Esophagus (tissue), 2 donors: ENCODE results near the gene PAX8. TPM values are rescaled to one million over a fixed set of nuclear protein-coding genes. Genes with fewer than 3 reads are reported as not detected.

Experiments used
- H3K27ac ChIP-seq, 2 donors: one replicate each; pipeline ENCODE4 v1.5.1; 2013; ENCODE audit warnings: low read depth in 2 of 2, mild to moderate bottlenecking in 2 of 2, inconsistent platforms in 1 of 2, low read length in 1 of 2, moderate library complexity in 1 of 2
- H3K27me3 ChIP-seq, 2 donors: one replicate each; pipeline ENCODE4 v1.6.1; 2013; ENCODE audit warnings: low read length in 2 of 2, control low read depth in 1 of 2, mild to moderate bottlenecking in 1 of 2; ENCODE audit not compliant: insufficient read depth in 2 of 2, control insufficient read depth in 1 of 2
- H3K36me3 ChIP-seq, 2 donors: one replicate each; pipeline ENCODE4 v1.6.1; 2013; ENCODE audit warnings: low read length in 1 of 2; ENCODE audit not compliant: control insufficient read depth in 2 of 2, insufficient read depth in 2 of 2
- H3K4me1 ChIP-seq, 2 donors: one replicate each; pipeline ENCODE4 v1.6.1; 2013; ENCODE audit warnings: low read length in 1 of 2; ENCODE audit not compliant: control insufficient read depth in 2 of 2, insufficient read depth in 2 of 2
- H3K4me3 ChIP-seq, 2 donors: one replicate each; pipeline ENCODE4 v1.5.1; 2013; ENCODE audit warnings: low read length in 2 of 2, mild to moderate bottlenecking in 2 of 2, low read depth in 1 of 2, moderate library complexity in 1 of 2
- H3K9me3 ChIP-seq, 2 donors: one replicate each; pipeline ENCODE4 v1.6.1; 2013; ENCODE audit warnings: mild to moderate bottlenecking in 2 of 2, low read depth in 1 of 2, low read length in 1 of 2, moderate library complexity in 1 of 2; ENCODE audit not compliant: control insufficient read depth in 2 of 2, insufficient read depth in 1 of 2
- WGBS, 2 donors: extraction: QIAGEN DNeasy Blood & Tissue Kit; methylation state at CpG; one replicate each; pipeline ENCODE4 v1.1.7; 2013; 5-methylcytosine and 5-hydroxymethylcytosine counted together
- polyA plus RNA-seq, 2 donors: library from polyadenylated mRNA; stranded (reverse); fragments of 200-250 nt; gene quantifications; one replicate each; pipeline ENCODE4 v1.2.3, GENCODE V29; 2013
- donor health status: healthy with polysubstance abuse.
- donor health status: Bipolar disorder and iron deficiency.

The PAX8 gene
- polyA plus RNA-seq, 2 donors = 0.28 to 4.0 TPM

- Histone ChIP-seq H3K9me3 (no peaks in the 10 kb centered on the region), H3K36me3 (no peaks in the 10 kb centered on the region), H3K27me3 (no peaks in the 10 kb centered on the region), H3K4me1 (peaks cover 0 to 2% of the 10 kb centered on the region in 2 donors), H3K4me3 (no peak overlapping the region), H3K27ac (no peak overlapping the region)
- 89 to 92% methylated on average over 1 of the region's 1 CpG for WGBS, 2 donors
These were observed 51.4 kb downstream of the PAX8 start for GRCh38 chr2:113227290-113227689.

GRCh38 chr2:113226462-113226861 is 52.3 kb downstream of the PAX8 start:
- Histone ChIP-seq H3K27me3 (no peaks in the 10 kb centered on the region), H3K27ac (no peak overlapping the region), H3K36me3 (no peaks in the 10 kb centered on the region), H3K9me3 (no peaks in the 10 kb centered on the region), H3K4me3 (no peak overlapping the region), H3K4me1 (peaks cover 0 to 2% of the 10 kb centered on the region in 2 donors)
- WGBS, 2 donors = 66 to 86% methylated on average over 4 of the region's 4 CpGs

- Histone ChIP-seq H3K36me3 (no peaks in the 10 kb centered on the region), H3K27ac (no peak overlapping the region), H3K4me1 (peaks cover 0 to 2% of the 10 kb centered on the region in 2 donors), H3K9me3 (no peaks in the 10 kb centered on the region), H3K27me3 (no peaks in the 10 kb centered on the region), H3K4me3 (no peak overlapping the region)
- 53 to 55% methylated on average over 12 of the region's 12 CpGs for WGBS, 2 donors
These were observed 53.2 kb downstream of the PAX8 start for GRCh38 chr2:113225263-113226259.

GRCh38 chr2:113224647-113225236 is 54.0 kb downstream of the PAX8 start:
- H3K4me1 ChIP-seq = peaks cover 0 to 4% of the 10 kb centered on the region in 2 donors

GRCh38 chr2:113223813-113224212 is 54.9 kb downstream of the PAX8 start:
- no peak overlapping the region for H3K27ac ChIP-seq
- 92 to 94% methylated on average over 1 of the region's 1 CpG for WGBS, 2 donors
- H3K27me3 ChIP-seq = no peaks in the 10 kb centered on the region
- H3K4me3 ChIP-seq = no peak overlapping the region
- H3K9me3 ChIP-seq = no peaks in the 10 kb centered on the region
- H3K36me3 ChIP-seq = no peaks in the 10 kb centered on the region
- H3K4me1 ChIP-seq = peaks cover 0 to 6% of the 10 kb centered on the region in 2 donors

More at GRCh38 chr2:113224647-113225236, 54.0 kb downstream of the PAX8 start:
- no peaks in the 10 kb centered on the region for H3K27me3 ChIP-seq
- H3K9me3 ChIP-seq = no peaks in the 10 kb centered on the region
- H3K4me3 ChIP-seq = no peak overlapping the region
- no peaks in the 10 kb centered on the region for H3K36me3 ChIP-seq
- WGBS, 2 donors = 66 to 85% methylated on average over 2 of the region's 2 CpGs
- no peak overlapping the region for H3K27ac ChIP-seq

GRCh38 chr2:113221846-113222245 is 56.9 kb downstream of the PAX8 start:
- 74 to 83% methylated on average over 6 of the region's 6 CpGs for WGBS, 2 donors
- Histone ChIP-seq H3K36me3 (no peaks in the 10 kb centered on the region), H3K4me1 (peaks cover 6 to 13% of the 10 kb centered on the region in 2 donors), H3K27ac (no peak overlapping the region), H3K9me3 (no peaks in the 10 kb centered on the region), H3K27me3 (no peaks in the 10 kb centered on the region), H3K4me3 (no peak overlapping the region)

GRCh38 chr2:113220970-113221708 is 57.6 kb downstream of the PAX8 start:
- H3K9me3 ChIP-seq = no peaks in the 10 kb centered on the region
- no peaks in the 10 kb centered on the region for H3K27me3 ChIP-seq
- WGBS, 2 donors = 75 to 76% methylated on average over 6 of the region's 6 CpGs
- H3K4me3 ChIP-seq = no peak overlapping the region
- H3K4me1 ChIP-seq = peaks cover 6 to 13% of the 10 kb centered on the region in 2 donors
- no peaks in the 10 kb centered on the region for H3K36me3 ChIP-seq
- no peak overlapping the region for H3K27ac ChIP-seq

GRCh38 chr2:113219889-113220641 is 58.7 kb downstream of the PAX8 start:
- Histone ChIP-seq H3K9me3 (no peaks in the 10 kb centered on the region), H3K27me3 (no peaks in the 10 kb centered on the region), H3K4me1 (peaks cover 6 to 13% of the 10 kb centered on the region in 2 donors), H3K27ac (peak overlapping the region; percentile 24 to 44), H3K36me3 (no peaks in the 10 kb centered on the region), H3K4me3 (no peak overlapping the region)
- 71 to 80% methylated on average over 6 of the region's 6 CpGs for WGBS, 2 donors

GRCh38 chr2:113219525-113219888 is 59.2 kb downstream of the PAX8 start:
- H3K4me3 ChIP-seq = no peak overlapping the region
- WGBS, 2 donors = 79 to 82% methylated on average over 5 of the region's 5 CpGs
- no peaks in the 10 kb centered on the region for H3K9me3 ChIP-seq
- no peak overlapping the region for H3K27ac ChIP-seq
- H3K27me3 ChIP-seq = no peaks in the 10 kb centered on the region
- H3K36me3 ChIP-seq = no peaks in the 10 kb centered on the region
- peaks cover 6 to 13% of the 10 kb centered on the region in 2 donors for H3K4me1 ChIP-seq
